NOMO-1 treated with dmso at 0.1 percent for 144 hours (cell line): ENCODE measurements around the gene SIK2.
"Not testable (repeated sequence)": the region's sequence is repeated elsewhere in the genome, so short reads cannot be mapped to it uniquely, and the experiment has no call there.

Experiments used
- DNase-seq: peaks from one replicate; lab custom pipeline; 2025; ENCODE audit not compliant: unreplicated experiment; lab: John Stamatoyannopoulos, UW

The SIK2 gene

GRCh38 chr11:111749646-111750045, 147.4 kb downstream of the SIK2 start:
- DNase-seq: no peak

- no peak for DNase-seq
These were observed 153.8 kb downstream of the SIK2 start for GRCh38 chr11:111756097-111756496.

- no peak for DNase-seq
These were observed 157.1 kb downstream of the SIK2 start for GRCh38 chr11:111759376-111759775.

- DNase-seq: no peak
These were observed 157.6 kb downstream of the SIK2 start for GRCh38 chr11:111759778-111760407.

- no peak for DNase-seq
These were observed 158.8 kb downstream of the SIK2 start for GRCh38 chr11:111761036-111761435.

- DNase-seq: no peak
These were observed 160.3 kb downstream of the SIK2 start for GRCh38 chr11:111762526-111762925.

GRCh38 chr11:111762981-111763643, 160.9 kb downstream of the SIK2 start:
- DNase-seq: no peak

- DNase-seq: no peak
These were observed 162.4 kb downstream of the SIK2 start for GRCh38 chr11:111764621-111765020.

- DNase-seq: no peak
These were observed 163.2 kb downstream of the SIK2 start for GRCh38 chr11:111765320-111765983.

GRCh38 chr11:111765984-111766833, 164.0 kb downstream of the SIK2 start, which contains the start of gene PPP2R1B:
Gene PPP2R1B, minus strand, starts transcription at chr11:111766389. Its CDS starts 28 bp downstream, at chr11:111766361.
- peak; percentile 55 for DNase-seq

GRCh38 chr11:111766834-111767142, 164.5 kb downstream of the SIK2 start:
- no peak for DNase-seq

- DNase-seq: no peak
These were observed 168.4 kb downstream of the SIK2 start for GRCh38 chr11:111770581-111771134.

GRCh38 chr11:111771205-111771604, 169.0 kb downstream of the SIK2 start:
- not testable (repeated sequence) for DNase-seq

- DNase-seq: no peak
These were observed 170.3 kb downstream of the SIK2 start for GRCh38 chr11:111772535-111772934.

- DNase-seq: no peak
These were observed 172.9 kb downstream of the SIK2 start for GRCh38 chr11:111774955-111775710.

- no peak for DNase-seq
These were observed 174.3 kb downstream of the SIK2 start for GRCh38 chr11:111776398-111777093.

GRCh38 chr11:111777094-111778046, 175.1 kb downstream of the SIK2 start:
- peak; percentile 35 for DNase-seq

GRCh38 chr11:111778047-111778558, 175.9 kb downstream of the SIK2 start:
- DNase-seq: no peak
